ENCODE data around the gene TUBGCP4. TPM values are rescaled to one million over a fixed set of nuclear protein-coding genes. Genes with fewer than 3 reads are reported as not detected.
A peak's percentile ranks its signal among the peaks of the same experiment; 100 is the strongest.

TUBGCP4 gene
- total RNA-seq, 2 experiments from 2014 or later, result 32.9 to 33.4 TPM

- ATAC-seq, result no peak
- Mint-ChIP-seq H3K9me3 (no peaks in the 10 kb centered on the region), H3K4me1 (ENCODE audit: low read depth) (no peaks in the 10 kb centered on the region), H3K27ac (no peak overlapping the region), H3K4me3 (no peak overlapping the region), H3K36me3 (ENCODE audit: low read depth) (peaks cover 43% of the 10 kb centered on the region), H3K27me3 (no peaks in the 10 kb centered on the region)
- TF ChIP-seq CTCF (IDR thresholded peaks at IDR 0.05), result no peak
- CTCF ChIA-PET, result interaction anchor here (0.6 kb wide), 1 partner anchor 39 kb away, joined by 3 read pairs; no protein-coding TSS in a partner anchor
- intact Hi-C loops (cut with micrococcal nuclease), result no loop called here
- POLR2A ChIA-PET, result interaction anchor here (0.7 kb wide), 1 partner anchor 18 kb away, joined by 3 read pairs; no protein-coding TSS in a partner anchor
- no peak for DNase-seq
These were observed 31.4 kb downstream of the TUBGCP4 start for GRCh38 chr15:43402255-43402654.

DNA sequence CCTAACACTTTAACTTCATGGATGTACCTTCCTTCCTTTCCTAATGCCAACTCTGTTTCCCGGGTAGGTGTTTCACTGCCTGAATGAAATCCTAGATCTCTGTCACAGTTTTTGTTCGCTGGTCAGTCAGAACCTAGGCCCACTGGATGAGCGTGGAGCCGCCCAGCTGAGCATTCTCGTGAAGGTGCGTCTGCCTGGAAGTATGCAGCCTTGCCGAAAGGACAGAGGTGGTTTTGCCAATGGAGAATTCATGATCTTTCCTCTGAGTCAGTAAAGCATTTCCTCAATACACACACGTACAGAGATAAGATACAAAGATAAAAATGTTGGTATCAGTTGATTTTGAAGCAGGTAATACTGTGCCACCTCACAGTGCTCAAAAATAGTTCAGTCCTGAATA lies 32.7 kb downstream of the TUBGCP4 start:
- ChIA-PET POLR2A (interaction anchor here (0.6 kb wide), 1 partner anchor 38 kb away, joined by 3 read pairs; no protein-coding TSS in a partner anchor), CTCF (no interaction called here)
- Mint-ChIP-seq H3K36me3 (ENCODE audit: low read depth) (peaks cover 40% of the 10 kb centered on the region), H3K4me1 (ENCODE audit: low read depth) (no peaks in the 10 kb centered on the region), H3K4me3 (no peak overlapping the region), H3K9me3 (no peaks in the 10 kb centered on the region), H3K27ac (peak overlapping the region; percentile 3), H3K27me3 (no peaks in the 10 kb centered on the region)
- intact Hi-C loops (cut with micrococcal nuclease), result no loop called here
- ATAC-seq (no peak), DNase-seq (no peak)
- no peak for TF ChIP-seq CTCF (IDR thresholded peaks at IDR 0.05)

GRCh38 chr15:43404130-43404529 lies 33.2 kb downstream of the TUBGCP4 start:
- POLR2A ChIA-PET, result no interaction called here
- no peak overlapping the region for H3K4me3 Mint-ChIP-seq
- H3K9me3 Mint-ChIP-seq, result no peaks in the 10 kb centered on the region
- TF ChIP-seq CTCF (IDR thresholded peaks at IDR 0.05), result no peak
- no peaks in the 10 kb centered on the region for H3K27me3 Mint-ChIP-seq
- DNase-seq (no peak), ATAC-seq (no peak)
- CTCF ChIA-PET, result no interaction called here
- H3K36me3 Mint-ChIP-seq (ENCODE audit: low read depth), result peaks cover 44% of the 10 kb centered on the region
- intact Hi-C loops (cut with micrococcal nuclease), result no loop called here
- no peak overlapping the region for H3K27ac Mint-ChIP-seq
- H3K4me1 Mint-ChIP-seq (ENCODE audit: low read depth), result no peaks in the 10 kb centered on the region

- Mint-ChIP-seq H3K27me3 (no peaks in the 10 kb centered on the region), H3K9me3 (no peaks in the 10 kb centered on the region), H3K4me1 (ENCODE audit: low read depth) (no peaks in the 10 kb centered on the region), H3K36me3 (ENCODE audit: low read depth) (peaks cover 48% of the 10 kb centered on the region), H3K4me3 (no peak overlapping the region), H3K27ac (no peak overlapping the region)
- no peak for TF ChIP-seq CTCF (IDR thresholded peaks at IDR 0.05)
- DNase-seq (no peak), ATAC-seq (no peak)
- CTCF ChIA-PET, result no interaction called here
- POLR2A ChIA-PET, result no interaction called here
- intact Hi-C loops (cut with micrococcal nuclease), result no loop called here
These were observed 35.3 kb downstream of the TUBGCP4 start for GRCh38 chr15:43406189-43406588.

- Mint-ChIP-seq H3K4me3 (no peak overlapping the region), H3K4me1 (ENCODE audit: low read depth) (no peaks in the 10 kb centered on the region), H3K27ac (no peak overlapping the region), H3K27me3 (no peaks in the 10 kb centered on the region), H3K36me3 (ENCODE audit: low read depth) (peaks cover 42% of the 10 kb centered on the region), H3K9me3 (no peaks in the 10 kb centered on the region)
- ChIA-PET CTCF (interaction anchor here (1.2 kb wide), 1 partner anchor 10 kb away, joined by 3 read pairs; no protein-coding TSS in a partner anchor), POLR2A (no interaction called here)
- no peak for TF ChIP-seq CTCF (IDR thresholded peaks at IDR 0.05)
- DNase-seq, result no peak
- intact Hi-C loops (cut with micrococcal nuclease), result no loop called here
- no peak for ATAC-seq
These were observed 35.9 kb downstream of the TUBGCP4 start for GRCh38 chr15:43406808-43407207.
